ENCODE data around the gene ZNF565. TPM values are rescaled to one million over a fixed set of nuclear protein-coding genes. Genes with fewer than 3 reads are reported as not detected.

ZNF565 gene
- total and polyA plus RNA-seq, 2 of the 13 experiments (the other 11 are each of a cell fraction or from before 2014, with no cell fraction given), result 1.8 to 5.2 TPM

DNA sequence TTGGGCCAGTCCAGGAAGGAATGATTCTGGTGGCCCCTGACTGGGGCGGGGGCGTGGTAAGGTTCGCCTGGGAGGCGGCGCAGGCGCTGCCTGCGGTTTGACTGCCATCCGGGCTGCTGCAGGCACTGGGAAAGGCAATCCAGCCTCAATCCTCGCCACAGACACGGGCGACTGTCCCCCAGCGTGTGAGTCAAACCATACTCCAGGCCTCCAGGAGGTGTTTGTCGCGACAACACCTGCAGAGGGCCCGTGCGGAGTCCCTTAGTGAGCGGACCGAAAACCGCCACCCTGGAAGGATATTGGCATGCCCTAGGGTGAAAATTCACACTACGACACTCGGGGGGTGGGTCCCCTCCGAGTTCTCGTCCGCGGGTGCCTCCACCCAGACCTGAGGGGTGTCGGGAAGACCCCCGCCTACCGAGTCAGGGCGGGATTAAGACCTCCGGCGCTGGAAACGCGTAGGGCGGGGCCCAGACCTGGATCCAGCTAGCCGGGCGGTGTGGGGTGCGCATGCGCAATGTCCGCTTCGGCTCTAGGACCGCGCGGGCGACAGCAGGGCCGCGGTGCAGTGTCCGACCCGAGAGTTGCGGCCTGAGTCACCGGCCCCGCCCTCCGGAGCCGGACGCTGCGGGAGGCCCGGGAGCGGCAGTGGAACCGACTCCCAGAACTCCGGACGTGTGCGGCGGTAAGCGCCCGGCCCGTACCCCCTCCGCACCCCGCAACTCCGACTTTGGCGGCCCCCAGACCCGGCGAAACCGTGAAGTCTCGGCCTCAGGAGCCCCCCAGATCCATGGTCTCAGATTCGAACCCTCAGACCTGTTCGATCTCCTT, 74.8 kb downstream of the ZNF565 start, which contains the start of gene CAPNS1 (continued):
- TF ChIP-seq, protein P1, sequence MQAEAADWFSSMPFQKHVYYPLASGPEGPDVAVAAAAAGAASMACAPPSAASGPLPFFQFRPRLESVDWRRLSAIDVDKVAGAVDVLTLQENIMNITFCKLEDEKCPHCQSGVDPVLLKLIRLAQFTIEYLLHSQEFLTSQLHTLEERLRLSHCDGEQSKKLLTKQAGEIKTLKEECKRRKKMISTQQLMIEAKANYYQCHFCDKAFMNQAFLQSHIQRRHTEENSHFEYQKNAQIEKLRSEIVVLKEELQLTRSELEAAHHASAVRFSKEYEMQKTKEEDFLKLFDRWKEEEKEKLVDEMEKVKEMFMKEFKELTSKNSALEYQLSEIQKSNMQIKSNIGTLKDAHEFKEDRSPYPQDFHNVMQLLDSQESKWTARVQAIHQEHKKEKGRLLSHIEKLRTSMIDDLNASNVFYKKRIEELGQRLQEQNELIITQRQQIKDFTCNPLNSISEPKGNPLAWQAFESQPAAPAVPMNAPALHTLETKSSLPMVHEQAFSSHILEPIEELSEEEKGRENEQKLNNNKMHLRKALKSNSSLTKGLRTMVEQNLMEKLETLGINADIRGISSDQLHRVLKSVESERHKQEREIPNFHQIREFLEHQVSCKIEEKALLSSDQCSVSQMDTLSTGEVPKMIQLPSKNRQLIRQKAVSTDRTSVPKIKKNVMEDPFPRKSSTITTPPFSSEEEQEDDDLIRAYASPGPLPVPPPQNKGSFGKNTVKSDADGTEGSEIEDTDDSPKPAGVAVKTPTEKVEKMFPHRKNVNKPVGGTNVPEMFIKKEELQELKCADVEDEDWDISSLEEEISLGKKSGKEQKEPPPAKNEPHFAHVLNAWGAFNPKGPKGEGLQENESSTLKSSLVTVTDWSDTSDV (CRISPR knock-in tag; IDR thresholded peaks at IDR 0.05), result peak; percentile 20; the same call in 1 of the 2 replicates
- TF ChIP-seq RXRA (CRISPR knock-in tag; IDR thresholded peaks at IDR 0.05) (peak; percentile 72), KLF9 (CRISPR knock-in tag; IDR thresholded peaks at IDR 0.05; ENCODE audit: low read depth) (0 out of 2 replicates have a peak, but pooled peaks have one; percentile 61), ZMYM3 (CRISPR knock-in tag; IDR thresholded peaks at IDR 0.05) (peak; percentile 86; the same call in 1 of the 2 replicates), ZNF224 (CRISPR knock-in tag; IDR thresholded peaks at IDR 0.05) (0 out of 2 replicates have a peak, but pooled peaks have one; percentile 67), SP5 (CRISPR knock-in tag; IDR thresholded peaks at IDR 0.05; ENCODE audit: borderline replicate concordance, low read depth) (peak; percentile 80), KDM2A (CRISPR knock-in tag; IDR thresholded peaks at IDR 0.05; ENCODE audit: borderline replicate concordance, low read depth) (peak; percentile 97), PHF21A (CRISPR knock-in tag; IDR thresholded peaks at IDR 0.05) (no peak), ELF1 (CRISPR knock-in tag; IDR thresholded peaks at IDR 0.05) (no peak; the same call in 1 of the 2 replicates), PITX1 (CRISPR knock-in tag; IDR thresholded peaks at IDR 0.05) (peak; percentile 99), RNF2 (conservative IDR thresholded peaks at IDR 0.05; ENCODE audit: low read depth) (no peak; the same call in 1 of the 2 replicates), STAT5B (CRISPR knock-in tag; IDR thresholded peaks at IDR 0.05) (no peak; the same call in 1 of the 2 replicates), KDM3A (CRISPR knock-in tag; IDR thresholded peaks at IDR 0.05; ENCODE audit: low read depth) (no peak)
- TF ChIP-seq, protein P2, sequence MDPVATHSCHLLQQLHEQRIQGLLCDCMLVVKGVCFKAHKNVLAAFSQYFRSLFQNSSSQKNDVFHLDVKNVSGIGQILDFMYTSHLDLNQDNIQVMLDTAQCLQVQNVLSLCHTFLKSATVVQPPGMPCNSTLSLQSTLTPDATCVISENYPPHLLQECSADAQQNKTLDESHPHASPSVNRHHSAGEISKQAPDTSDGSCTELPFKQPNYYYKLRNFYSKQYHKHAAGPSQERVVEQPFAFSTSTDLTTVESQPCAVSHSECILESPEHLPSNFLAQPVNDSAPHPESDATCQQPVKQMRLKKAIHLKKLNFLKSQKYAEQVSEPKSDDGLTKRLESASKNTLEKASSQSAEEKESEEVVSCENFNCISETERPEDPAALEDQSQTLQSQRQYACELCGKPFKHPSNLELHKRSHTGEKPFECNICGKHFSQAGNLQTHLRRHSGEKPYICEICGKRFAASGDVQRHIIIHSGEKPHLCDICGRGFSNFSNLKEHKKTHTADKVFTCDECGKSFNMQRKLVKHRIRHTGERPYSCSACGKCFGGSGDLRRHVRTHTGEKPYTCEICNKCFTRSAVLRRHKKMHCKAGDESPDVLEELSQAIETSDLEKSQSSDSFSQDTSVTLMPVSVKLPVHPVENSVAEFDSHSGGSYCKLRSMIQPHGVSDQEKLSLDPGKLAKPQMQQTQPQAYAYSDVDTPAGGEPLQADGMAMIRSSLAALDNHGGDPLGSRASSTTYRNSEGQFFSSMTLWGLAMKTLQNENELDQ (CRISPR knock-in tag; IDR thresholded peaks at IDR 0.05; ENCODE audit: borderline replicate concordance), result no peak
- TF ChIP-seq, protein P3, sequence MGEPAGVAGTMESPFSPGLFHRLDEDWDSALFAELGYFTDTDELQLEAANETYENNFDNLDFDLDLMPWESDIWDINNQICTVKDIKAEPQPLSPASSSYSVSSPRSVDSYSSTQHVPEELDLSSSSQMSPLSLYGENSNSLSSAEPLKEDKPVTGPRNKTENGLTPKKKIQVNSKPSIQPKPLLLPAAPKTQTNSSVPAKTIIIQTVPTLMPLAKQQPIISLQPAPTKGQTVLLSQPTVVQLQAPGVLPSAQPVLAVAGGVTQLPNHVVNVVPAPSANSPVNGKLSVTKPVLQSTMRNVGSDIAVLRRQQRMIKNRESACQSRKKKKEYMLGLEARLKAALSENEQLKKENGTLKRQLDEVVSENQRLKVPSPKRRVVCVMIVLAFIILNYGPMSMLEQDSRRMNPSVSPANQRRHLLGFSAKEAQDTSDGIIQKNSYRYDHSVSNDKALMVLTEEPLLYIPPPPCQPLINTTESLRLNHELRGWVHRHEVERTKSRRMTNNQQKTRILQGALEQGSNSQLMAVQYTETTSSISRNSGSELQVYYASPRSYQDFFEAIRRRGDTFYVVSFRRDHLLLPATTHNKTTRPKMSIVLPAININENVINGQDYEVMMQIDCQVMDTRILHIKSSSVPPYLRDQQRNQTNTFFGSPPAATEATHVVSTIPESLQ (CRISPR knock-in tag; conservative IDR thresholded peaks at IDR 0.05), result no peak
- TF ChIP-seq, protein P4, sequence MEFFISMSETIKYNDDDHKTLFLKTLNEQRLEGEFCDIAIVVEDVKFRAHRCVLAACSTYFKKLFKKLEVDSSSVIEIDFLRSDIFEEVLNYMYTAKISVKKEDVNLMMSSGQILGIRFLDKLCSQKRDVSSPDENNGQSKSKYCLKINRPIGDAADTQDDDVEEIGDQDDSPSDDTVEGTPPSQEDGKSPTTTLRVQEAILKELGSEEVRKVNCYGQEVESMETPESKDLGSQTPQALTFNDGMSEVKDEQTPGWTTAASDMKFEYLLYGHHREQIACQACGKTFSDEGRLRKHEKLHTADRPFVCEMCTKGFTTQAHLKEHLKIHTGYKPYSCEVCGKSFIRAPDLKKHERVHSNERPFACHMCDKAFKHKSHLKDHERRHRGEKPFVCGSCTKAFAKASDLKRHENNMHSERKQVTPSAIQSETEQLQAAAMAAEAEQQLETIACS (CRISPR knock-in tag; IDR thresholded peaks at IDR 0.05), result no peak
- TF ChIP-seq, protein P5, sequence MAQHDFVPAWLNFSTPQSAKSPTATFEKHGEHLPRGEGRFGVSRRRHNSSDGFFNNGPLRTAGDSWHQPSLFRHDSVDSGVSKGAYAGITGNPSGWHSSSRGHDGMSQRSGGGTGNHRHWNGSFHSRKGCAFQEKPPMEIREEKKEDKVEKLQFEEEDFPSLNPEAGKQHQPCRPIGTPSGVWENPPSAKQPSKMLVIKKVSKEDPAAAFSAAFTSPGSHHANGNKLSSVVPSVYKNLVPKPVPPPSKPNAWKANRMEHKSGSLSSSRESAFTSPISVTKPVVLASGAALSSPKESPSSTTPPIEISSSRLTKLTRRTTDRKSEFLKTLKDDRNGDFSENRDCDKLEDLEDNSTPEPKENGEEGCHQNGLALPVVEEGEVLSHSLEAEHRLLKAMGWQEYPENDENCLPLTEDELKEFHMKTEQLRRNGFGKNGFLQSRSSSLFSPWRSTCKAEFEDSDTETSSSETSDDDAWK (CRISPR knock-in tag; IDR thresholded peaks at IDR 0.05), result no peak
- TF ChIP-seq, protein P6, sequence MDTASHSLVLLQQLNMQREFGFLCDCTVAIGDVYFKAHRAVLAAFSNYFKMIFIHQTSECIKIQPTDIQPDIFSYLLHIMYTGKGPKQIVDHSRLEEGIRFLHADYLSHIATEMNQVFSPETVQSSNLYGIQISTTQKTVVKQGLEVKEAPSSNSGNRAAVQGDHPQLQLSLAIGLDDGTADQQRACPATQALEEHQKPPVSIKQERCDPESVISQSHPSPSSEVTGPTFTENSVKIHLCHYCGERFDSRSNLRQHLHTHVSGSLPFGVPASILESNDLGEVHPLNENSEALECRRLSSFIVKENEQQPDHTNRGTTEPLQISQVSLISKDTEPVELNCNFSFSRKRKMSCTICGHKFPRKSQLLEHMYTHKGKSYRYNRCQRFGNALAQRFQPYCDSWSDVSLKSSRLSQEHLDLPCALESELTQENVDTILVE (CRISPR knock-in tag; IDR thresholded peaks at IDR 0.05), result peak; percentile 81; the same call in 1 of the 2 replicates

Data from HepG2 (cell line).